GM18951 (cell line): Measurements from ENCODE around the gene TPRN.
A peak's percentile ranks its signal among the peaks of the same experiment; 100 is the strongest.

ENCODE experiments used
- POLR2A ChIP-seq: IDR thresholded peaks from 4 replicates; pipeline ENCODE4 v1.6.1; 2011; ENCODE audit warnings: mild to moderate bottlenecking; ENCODE audit not compliant: insufficient read length, insufficient read depth; ENCODE audit errors: extremely low read depth
- in situ Hi-C: fragments of 300-500 bp; cut with MboI; formaldehyde crosslinking; loops from one replicate; pipeline ENCODE4 v1.12.0; 2022; ENCODE audit warnings: low sequenced_read_pairs, mixed read lengths, inconsistent platforms; ENCODE audit not compliant: unreplicated experiment

Gene TPRN

GRCh38 chr9:137191245-137191644 is 9.3 kb downstream of the TPRN start:
- TF ChIP-seq POLR2A = no peak
- in situ Hi-C loops = no loop called here

- TF ChIP-seq POLR2A = no peak
- in situ Hi-C loops = no loop called here
These were observed 10.2 kb downstream of the TPRN start for GRCh38 chr9:137190315-137190856.

- in situ Hi-C loops = no loop called here
- TF ChIP-seq POLR2A = no peak
These were observed 10.9 kb downstream of the TPRN start for GRCh38 chr9:137189297-137190295.

- in situ Hi-C loops = no loop called here
- TF ChIP-seq POLR2A = peak; percentile 96
These were observed 11.8 kb downstream of the TPRN start, which contains the start of the genes ANAPC2 and SSNA1 for GRCh38 chr9:137188490-137189296. Gene ANAPC2, minus strand, starts transcription at chr9:137188560. Its CDS starts 28 bp downstream, at chr9:137188532. Gene SSNA1, plus strand, starts transcription at chr9:137188676. Its CDS starts 51 bp downstream, at chr9:137188727.

- no peak for TF ChIP-seq POLR2A
- in situ Hi-C loops = no loop called here
These were observed 12.5 kb downstream of the TPRN start for GRCh38 chr9:137188086-137188489.

- in situ Hi-C loops = no loop called here
- TF ChIP-seq POLR2A = no peak
These were observed 13.2 kb downstream of the TPRN start for GRCh38 chr9:137187386-137187785.

GRCh38 chr9:137186385-137186784 is 14.2 kb downstream of the TPRN start:
- in situ Hi-C loops = no loop called here
- TF ChIP-seq POLR2A = no peak

GRCh38 chr9:137185921-137186320 is 14.6 kb downstream of the TPRN start:
- in situ Hi-C loops = no loop called here
- no peak for TF ChIP-seq POLR2A

GRCh38 chr9:137184881-137185660 is 15.5 kb downstream of the TPRN start:
- in situ Hi-C loops = no loop called here

GRCh38 chr9:137183980-137184595 is 16.5 kb downstream of the TPRN start:
- no peak for TF ChIP-seq POLR2A
- in situ Hi-C loops = no loop called here

More at GRCh38 chr9:137184881-137185660, 15.5 kb downstream of the TPRN start:
- TF ChIP-seq POLR2A = no peak

GRCh38 chr9:137182836-137183235 is 17.7 kb downstream of the TPRN start:
- in situ Hi-C loops = no loop called here

GRCh38 chr9:137181680-137182079 is 18.9 kb downstream of the TPRN start:
- TF ChIP-seq POLR2A = no peak
- in situ Hi-C loops = no loop called here

More at GRCh38 chr9:137182836-137183235, 17.7 kb downstream of the TPRN start:
- TF ChIP-seq POLR2A = no peak
